Suprapubic skin (tissue), 4 donors: ENCODE results near the gene TOX3.

Experiments
- EP300 ChIP-seq: sonication (generic); formaldehyde crosslinking; IDR thresholded peaks from one replicate; pipeline ENCODE4 v1.6.1; 2017; ENCODE audit warnings: antibody characterized with exemption
- POLR2AphosphoS5 ChIP-seq, 3 donors: sonication (generic); formaldehyde crosslinking; IDR thresholded peaks; one replicate each; pipeline ENCODE4 v1.6.1; 2017; ENCODE audit warnings: antibody characterized with exemption in 3 of 3
- TF ChIP-seq, protein P1 (sequence below), 2 donors: fragments of 200-600 bp in 1 of 2; fragments of 450-650 bp in 1 of 2; sonication (generic) in 1 of 2; IDR thresholded peaks; one replicate each; pipeline ENCODE4 v1.5.1; 2016 to 2019; ENCODE audit warnings: antibody characterized with exemption in 2 of 2, mild to moderate bottlenecking in 1 of 2, moderate library complexity in 1 of 2

DNA sequence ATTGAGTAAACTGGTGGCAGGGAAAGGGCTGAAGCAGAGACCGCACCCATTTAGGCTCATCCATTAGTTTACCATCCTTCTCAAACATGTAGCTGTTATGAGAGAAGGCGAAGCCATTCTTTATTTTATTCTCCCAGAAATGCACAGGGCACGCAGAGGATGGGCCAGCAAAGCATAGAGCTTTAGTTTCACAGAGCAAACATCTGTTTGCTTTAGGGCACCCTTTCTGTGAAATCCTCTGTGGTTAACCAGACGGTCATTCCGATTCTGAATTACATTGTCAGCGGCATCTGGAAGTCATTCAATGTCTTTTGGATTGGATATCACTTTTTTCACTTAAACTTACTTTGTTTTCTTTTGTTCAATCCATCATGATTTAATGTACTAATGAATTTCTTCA, 96.0 kb downstream of the TOX3 start:
- TF ChIP-seq, protein P1, sequence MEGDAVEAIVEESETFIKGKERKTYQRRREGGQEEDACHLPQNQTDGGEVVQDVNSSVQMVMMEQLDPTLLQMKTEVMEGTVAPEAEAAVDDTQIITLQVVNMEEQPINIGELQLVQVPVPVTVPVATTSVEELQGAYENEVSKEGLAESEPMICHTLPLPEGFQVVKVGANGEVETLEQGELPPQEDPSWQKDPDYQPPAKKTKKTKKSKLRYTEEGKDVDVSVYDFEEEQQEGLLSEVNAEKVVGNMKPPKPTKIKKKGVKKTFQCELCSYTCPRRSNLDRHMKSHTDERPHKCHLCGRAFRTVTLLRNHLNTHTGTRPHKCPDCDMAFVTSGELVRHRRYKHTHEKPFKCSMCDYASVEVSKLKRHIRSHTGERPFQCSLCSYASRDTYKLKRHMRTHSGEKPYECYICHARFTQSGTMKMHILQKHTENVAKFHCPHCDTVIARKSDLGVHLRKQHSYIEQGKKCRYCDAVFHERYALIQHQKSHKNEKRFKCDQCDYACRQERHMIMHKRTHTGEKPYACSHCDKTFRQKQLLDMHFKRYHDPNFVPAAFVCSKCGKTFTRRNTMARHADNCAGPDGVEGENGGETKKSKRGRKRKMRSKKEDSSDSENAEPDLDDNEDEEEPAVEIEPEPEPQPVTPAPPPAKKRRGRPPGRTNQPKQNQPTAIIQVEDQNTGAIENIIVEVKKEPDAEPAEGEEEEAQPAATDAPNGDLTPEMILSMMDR (IDR thresholded peaks at IDR 0.05) = no peak
- TF ChIP-seq POLR2AphosphoS5 (IDR thresholded peaks at IDR 0.05) (no peak), EP300 (no peak)
